Measurements from ENCODE around the gene IL25.

DNA sequence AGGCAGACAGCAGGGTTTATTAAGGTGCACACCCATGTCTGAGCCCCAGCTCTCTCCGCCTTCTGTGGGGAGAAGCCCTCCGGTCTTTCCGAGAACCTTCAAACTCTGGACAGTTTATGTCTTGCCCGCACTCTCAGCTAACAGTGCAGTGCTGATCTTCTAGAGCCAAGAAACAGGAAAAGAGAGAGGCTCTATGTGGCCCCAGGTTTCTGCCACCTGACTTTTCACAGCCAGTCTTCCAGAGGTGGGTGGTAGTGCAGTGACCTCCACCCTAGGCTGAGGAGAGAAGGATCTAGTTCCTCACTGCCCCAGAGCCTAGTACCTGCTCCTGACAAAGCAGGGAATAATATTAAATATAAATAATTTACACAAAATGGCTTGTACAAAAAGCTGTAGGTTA, 15.9 kb upstream of the IL25 start:
- TF ChIP-seq, protein P1, sequence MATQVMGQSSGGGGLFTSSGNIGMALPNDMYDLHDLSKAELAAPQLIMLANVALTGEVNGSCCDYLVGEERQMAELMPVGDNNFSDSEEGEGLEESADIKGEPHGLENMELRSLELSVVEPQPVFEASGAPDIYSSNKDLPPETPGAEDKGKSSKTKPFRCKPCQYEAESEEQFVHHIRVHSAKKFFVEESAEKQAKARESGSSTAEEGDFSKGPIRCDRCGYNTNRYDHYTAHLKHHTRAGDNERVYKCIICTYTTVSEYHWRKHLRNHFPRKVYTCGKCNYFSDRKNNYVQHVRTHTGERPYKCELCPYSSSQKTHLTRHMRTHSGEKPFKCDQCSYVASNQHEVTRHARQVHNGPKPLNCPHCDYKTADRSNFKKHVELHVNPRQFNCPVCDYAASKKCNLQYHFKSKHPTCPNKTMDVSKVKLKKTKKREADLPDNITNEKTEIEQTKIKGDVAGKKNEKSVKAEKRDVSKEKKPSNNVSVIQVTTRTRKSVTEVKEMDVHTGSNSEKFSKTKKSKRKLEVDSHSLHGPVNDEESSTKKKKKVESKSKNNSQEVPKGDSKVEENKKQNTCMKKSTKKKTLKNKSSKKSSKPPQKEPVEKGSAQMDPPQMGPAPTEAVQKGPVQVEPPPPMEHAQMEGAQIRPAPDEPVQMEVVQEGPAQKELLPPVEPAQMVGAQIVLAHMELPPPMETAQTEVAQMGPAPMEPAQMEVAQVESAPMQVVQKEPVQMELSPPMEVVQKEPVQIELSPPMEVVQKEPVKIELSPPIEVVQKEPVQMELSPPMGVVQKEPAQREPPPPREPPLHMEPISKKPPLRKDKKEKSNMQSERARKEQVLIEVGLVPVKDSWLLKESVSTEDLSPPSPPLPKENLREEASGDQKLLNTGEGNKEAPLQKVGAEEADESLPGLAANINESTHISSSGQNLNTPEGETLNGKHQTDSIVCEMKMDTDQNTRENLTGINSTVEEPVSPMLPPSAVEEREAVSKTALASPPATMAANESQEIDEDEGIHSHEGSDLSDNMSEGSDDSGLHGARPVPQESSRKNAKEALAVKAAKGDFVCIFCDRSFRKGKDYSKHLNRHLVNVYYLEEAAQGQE (IDR thresholded peaks at IDR 0.05; ENCODE audit: low read depth, low read length): no peak
- TF ChIP-seq CREB1 (IDR thresholded peaks at IDR 0.05; ENCODE audit: low read depth): no peak
- TF ChIP-seq, protein P2, sequence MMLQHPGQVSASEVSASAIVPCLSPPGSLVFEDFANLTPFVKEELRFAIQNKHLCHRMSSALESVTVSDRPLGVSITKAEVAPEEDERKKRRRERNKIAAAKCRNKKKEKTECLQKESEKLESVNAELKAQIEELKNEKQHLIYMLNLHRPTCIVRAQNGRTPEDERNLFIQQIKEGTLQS (IDR thresholded peaks at IDR 0.05; ENCODE audit: borderline replicate concordance, extremely low read depth, low read depth, low read length): no peak
- TF ChIP-seq SMAD1 (IDR thresholded peaks at IDR 0.05; ENCODE audit: low read depth, partially characterized antibody): no peak
- TF ChIP-seq, protein P3, sequence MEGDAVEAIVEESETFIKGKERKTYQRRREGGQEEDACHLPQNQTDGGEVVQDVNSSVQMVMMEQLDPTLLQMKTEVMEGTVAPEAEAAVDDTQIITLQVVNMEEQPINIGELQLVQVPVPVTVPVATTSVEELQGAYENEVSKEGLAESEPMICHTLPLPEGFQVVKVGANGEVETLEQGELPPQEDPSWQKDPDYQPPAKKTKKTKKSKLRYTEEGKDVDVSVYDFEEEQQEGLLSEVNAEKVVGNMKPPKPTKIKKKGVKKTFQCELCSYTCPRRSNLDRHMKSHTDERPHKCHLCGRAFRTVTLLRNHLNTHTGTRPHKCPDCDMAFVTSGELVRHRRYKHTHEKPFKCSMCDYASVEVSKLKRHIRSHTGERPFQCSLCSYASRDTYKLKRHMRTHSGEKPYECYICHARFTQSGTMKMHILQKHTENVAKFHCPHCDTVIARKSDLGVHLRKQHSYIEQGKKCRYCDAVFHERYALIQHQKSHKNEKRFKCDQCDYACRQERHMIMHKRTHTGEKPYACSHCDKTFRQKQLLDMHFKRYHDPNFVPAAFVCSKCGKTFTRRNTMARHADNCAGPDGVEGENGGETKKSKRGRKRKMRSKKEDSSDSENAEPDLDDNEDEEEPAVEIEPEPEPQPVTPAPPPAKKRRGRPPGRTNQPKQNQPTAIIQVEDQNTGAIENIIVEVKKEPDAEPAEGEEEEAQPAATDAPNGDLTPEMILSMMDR (IDR thresholded peaks at IDR 0.05 in 2 of 3, conservative IDR thresholded peaks at IDR 0.05 in 1 of 3; ENCODE audit: control insufficient read depth in 2 of 3, extremely low read depth in 1 of 3, insufficient read depth in 1 of 3, low read depth in 3 of 3, low read length in 3 of 3): no peak
- no peak for TF ChIP-seq RFX5 (IDR thresholded peaks at IDR 0.05; ENCODE audit: low read depth, low read length)

Measured in GM12878 (cell line).